Activated CD8-positive, alpha-beta memory T cell treated with anti-CD3 and anti-CD28 coated beads for 24 hours (primary cell): ENCODE measurements around the gene SEPTIN12.
A peak's percentile ranks its signal among the peaks of the same experiment; 100 is the strongest.
"Not testable (repeated sequence)": the region's sequence is repeated elsewhere in the genome, so short reads cannot be mapped to it uniquely, and the experiment has no call there.

Source experiments
- DNase-seq: peaks from one replicate; pipeline ENCODE4 v3.0.0-alpha.2; 2020

The SEPTIN12 gene

GRCh38 chr16:4802659-4803287 is 14.6 kb upstream of the SEPTIN12 start:
- peak; percentile 98 for DNase-seq

DNA sequence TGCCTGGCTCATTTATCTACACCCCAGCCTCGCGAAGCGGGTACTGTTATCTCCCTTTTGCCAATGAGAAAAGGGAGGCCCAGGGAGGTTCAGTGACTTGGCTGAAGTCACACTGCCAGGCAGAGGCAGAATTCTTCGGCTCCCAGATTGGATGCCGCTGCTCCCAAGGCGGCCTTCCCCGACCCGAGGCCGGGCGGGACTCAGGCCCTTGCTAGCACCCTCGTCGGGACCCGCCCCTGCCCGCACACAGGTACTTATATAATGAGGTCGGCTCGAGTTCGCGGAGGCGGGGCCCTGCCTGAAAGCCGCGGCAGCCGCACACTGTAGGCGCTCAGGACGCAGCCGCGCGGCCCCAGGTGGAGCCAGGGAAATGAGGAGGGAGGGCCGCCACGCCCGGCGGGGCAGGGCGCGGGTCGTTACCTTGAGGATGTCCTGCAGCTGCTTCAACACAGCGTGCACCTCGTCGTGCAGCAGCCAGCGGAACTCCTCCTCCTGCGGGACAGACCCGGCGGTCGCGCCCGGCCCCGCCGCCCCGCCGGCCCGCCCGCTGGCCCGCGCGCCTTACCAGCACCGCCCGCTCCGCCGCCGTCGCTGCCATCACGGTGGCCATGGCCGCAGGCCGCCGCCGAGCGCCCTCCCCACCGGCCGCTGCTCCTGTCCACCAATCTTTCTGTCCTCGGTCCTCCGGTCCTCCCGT is 14.0 kb upstream of the SEPTIN12 start, which contains the start of gene ROGDI:
Gene ROGDI (minus strand): TSS at position 672 of the 697 bp plus-strand sequence. CDS start 62 bp downstream, at position 610.
- peak; percentile 87 for DNase-seq

GRCh38 chr16:4801051-4801961 is 13.2 kb upstream of the SEPTIN12 start:
- no peak for DNase-seq

DNA sequence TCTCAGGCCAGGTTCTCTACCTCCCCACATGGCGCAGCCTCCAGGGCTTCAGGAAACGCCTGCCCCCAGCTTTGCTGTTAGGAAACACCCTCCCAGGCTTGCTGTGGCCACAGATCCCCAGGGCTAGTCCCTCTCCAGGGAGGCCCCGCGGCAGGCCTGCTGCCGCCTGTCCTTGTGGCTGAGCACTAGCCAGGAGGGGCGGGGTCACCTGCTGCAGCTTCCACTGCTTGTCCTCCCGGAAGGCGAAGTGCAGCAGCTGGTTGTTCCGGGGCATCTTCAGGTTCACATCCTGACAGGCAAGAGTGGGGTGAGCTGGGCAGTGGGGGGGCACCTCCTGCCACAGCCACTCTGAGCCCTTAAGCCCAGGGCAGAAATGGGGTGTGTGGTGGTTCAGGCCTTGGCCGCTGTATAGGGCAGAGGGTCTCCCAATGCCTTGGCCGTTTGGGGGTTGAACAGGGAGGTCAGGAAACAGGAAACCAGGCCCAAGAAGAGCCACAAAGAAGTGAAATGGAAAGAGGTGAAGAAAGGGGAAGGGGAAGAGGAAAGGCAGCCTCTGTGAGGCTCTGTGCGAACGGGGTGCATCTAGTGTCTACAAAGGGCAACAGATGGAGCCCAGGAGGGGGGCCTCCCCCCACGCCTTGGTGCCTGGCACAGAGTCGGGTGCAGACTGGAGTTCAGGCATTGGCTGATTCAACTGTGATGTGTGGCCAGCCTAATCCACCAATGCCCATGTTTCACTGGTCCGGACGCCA is 12.3 kb upstream of the SEPTIN12 start:
- no peak for DNase-seq

DNA sequence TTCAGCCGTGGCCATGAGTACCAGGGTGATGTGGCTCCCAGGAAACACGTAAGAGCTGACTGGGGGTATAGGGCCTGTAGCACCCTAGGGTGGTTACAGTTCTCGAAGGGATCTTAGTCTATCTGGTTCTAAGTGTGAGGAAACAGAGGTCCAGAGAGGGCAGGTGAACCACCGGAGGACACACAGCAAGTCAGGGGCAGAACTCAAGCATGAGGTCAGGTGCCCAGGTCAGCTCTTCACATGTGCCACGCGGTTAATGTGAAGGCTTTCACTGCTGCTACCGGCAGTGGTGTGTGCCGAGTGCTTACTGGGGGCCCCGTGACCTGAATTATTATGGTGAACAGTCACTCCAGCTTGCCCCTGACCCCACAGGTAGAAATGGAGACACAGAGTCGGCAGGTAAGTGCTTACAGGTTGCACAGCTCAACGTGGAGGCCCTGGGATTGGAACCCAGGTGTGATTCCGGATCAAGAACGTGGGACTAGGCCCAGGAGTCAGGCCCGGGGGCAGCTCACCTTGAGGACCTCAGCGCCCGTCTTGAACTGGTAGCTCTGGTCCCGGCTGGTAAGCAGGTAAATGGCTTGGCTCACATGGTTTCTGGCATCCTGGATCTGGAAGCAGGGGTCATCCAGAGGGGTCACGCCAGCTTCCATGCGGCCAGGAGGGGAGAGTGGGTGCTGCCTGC is 11.2 kb upstream of the SEPTIN12 start:
- no peak for DNase-seq

DNA sequence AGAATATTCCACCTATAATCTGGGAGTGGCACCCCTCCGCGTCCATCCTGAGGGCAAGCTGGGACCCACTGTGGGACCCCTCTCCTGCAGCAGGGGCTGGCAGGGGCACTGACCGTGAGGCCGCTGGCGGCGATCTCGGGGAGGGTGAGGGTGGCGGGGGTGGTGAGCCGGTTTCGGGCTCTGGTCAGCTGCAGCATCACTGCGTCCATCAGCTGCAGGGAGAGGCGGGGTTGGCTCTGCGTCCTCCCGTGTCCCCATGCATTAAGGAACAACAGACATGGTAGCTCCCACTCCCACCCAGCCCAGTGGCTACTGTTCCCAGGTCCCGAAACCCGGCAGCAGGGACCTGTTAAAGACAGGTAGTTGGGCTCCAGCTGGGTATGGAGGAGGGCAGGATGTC is 10.3 kb upstream of the SEPTIN12 start:
- DNase-seq: no peak

- DNase-seq: no peak
Measured at GRCh38 chr16:4797805-4798252, 9.7 kb upstream of the SEPTIN12 start.

DNA sequence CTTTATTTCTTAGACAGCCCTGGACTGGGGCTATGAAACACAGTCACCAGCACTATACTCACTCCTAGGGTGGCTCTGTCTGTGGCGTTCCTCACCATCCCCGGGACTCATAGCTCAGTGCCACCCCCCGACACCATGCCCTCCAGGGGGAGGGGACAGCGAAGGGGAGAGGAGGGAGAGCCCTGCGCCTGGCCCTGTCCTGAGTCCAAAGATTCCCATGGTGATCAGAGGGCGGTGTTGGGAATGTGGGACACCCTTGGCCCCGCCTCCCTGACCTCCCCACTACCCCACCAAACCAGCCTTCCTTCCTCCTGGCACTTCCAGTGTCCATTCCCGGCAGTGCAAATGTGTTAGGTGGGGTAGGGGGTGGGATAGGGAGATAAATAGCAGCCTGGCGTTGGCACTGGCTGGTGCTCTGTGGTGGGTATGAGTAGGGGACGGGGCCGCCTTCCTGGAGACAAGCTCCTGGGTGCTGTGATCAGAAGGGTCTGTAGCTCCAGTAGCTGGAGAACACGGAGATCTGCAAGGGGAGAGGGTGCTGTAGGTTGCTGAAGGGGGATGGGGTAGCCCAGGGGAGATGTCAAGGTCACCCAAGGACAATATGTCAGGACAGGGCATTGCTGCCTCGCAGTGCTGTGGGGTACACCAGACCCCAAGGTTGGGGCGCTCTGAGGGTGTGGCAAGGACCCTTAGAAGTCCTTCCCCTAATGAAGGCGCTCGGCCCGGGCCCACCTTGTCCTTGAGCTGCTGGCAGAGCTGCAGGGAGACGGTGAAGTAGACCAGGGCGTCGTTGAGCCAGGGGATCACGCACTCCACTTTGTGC is 9.0 kb upstream of the SEPTIN12 start:
- no peak for DNase-seq

- DNase-seq: no peak
Measured at GRCh38 chr16:4795828-4796572, 7.9 kb upstream of the SEPTIN12 start.

DNA sequence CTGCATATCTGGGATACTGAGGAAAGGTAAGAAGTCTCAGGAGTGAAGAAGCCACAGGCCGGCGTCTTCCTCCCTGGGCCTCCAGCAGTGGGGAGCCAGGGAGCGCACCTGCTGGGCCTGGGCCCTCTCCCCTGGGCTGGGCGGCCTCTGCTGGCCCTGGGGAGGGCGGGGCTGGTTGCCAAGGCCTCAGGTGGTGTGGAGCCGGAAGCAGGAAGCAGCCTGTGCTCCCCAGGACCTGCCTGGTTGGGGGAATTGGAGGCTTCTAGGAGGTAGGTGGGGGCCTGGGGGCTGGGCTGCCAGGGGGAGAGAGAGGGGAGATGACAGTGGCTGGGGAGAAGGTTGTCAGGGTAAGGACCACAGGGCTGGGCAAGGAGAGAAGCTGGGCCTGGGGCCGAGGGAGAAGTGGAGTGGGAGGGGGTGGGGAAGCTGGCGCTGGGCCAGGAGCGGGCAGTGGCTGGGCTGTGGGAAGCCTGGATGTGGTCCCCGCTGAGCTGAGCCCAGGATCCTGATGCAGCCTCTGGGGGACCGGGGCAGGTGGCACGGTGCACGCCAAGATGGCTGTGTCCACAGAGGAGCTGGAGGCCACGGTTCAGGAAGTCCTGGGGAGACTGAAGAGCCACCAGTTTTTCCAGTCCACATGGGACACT is 7.2 kb upstream of the SEPTIN12 start, which contains the start of gene SMIM22:
Gene SMIM22 (plus strand): TSS at position 189 of the 647 bp plus-strand sequence. CDS start 366 bp downstream, at position 555.
- no peak for DNase-seq

DNA sequence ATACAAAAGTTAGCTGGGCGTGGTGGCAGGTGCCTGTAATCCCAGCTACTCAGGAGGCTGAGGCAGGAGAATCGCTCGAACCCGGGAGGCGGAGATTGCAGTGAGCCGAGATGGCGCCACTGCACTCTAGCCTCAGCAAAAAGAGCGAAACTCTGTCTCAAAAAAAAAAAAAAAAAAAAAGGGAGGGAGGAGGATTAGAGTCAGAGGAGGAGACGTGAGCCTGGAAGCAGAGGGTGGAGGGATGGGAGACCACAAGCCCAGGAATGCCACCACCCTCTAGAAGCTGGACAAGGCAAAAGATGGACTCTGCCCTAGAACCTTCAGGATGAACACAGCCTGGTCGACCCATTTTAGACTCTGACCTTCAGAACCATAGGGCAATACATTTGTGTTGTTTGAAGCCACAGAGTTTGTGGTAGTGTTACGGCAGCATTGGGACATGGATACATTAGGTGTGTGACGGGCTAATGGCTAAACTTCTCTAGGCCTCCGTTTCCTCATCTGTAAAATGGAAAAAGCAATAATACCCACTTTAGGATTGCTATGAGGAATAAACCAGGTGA is 4.9 kb upstream of the SEPTIN12 start:
- no peak for DNase-seq

GRCh38 chr16:4790871-4791270 is 2.7 kb upstream of the SEPTIN12 start:
- DNase-seq: no peak

DNA sequence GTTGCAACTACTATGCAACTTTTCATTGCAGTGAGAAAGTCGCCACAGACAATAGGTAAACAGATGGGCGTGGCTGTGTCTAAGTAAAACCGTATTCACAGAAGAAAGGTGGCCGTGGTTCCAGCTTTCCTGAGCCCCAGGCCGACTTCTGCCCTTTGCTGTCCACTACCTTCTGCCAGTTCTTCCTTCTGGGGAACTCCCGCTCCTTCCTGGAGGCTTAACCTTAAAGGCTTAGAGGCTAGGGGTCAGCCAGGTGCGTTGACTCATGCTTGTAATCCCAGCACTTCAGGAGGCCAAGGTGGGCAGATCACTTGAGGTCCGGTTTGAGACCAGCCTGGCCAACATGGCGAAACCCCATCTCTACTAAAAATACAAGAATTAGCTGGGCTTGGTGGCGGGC is 2.1 kb upstream of the SEPTIN12 start:
- no peak for DNase-seq

DNA sequence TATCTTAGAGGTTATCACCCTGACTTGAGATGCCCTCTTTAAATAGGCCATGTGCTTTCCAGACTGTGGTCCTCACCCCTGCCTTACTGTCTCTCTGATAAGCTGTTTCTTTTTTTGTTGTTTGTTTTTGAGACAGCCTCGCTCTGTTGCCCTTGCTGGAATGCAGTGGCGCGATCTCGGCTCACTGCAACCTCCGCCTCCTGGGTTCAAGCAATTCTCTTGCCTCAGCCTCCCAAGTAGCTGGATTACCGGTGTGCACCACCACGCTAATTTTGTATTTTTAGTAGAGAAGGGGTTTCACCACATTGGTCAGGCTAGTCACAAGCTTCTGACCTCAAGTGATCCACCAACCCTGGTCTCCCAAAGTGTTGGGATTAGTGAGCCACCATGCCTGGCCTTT is 765 bp upstream of the SEPTIN12 start:
- no peak for DNase-seq

- DNase-seq: no peak
Measured at GRCh38 chr16:4788489-4788889, 344 bp upstream of the SEPTIN12 start.

- DNase-seq: no peak
Measured at GRCh38 chr16:4787068-4787467, 1.1 kb downstream of the SEPTIN12 start.

DNA sequence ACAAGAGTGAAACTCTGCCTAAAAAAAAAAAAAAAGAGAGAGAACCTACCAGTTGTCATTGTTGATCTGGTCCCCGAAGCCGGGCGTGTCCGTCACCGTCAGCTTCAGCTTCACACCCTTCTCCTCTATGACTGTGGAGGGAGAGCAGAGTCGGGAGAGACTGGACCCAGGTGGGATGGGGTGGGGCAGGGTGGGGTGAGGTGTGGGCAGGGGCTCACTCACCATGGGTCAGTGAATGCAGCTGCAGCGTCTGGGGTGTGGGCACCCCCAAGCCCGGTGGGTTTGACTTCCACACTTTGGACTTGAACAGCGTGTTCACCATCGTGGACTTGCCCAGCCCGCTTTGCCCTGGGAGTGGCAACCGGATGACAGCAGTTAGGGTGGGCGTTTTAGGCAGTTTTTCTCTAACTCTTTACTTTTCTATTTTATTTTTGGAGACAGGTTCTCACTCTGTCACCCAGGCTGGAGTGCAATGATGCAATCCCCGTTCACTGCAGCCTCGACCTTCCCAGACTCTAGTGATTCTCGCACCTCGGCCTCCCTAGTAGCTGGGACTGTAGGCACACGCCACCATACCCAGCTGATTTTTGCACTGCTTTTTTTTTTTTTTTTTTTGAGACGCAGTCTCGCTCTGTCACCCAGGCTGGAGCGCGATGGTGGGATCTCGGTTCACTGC is 2.2 kb downstream of the SEPTIN12 start:
- DNase-seq: no peak

- not testable (repeated sequence) for DNase-seq
Measured at GRCh38 chr16:4784444-4784987, 3.6 kb downstream of the SEPTIN12 start.

- DNase-seq: no peak
Measured at GRCh38 chr16:4783951-4784336, 4.2 kb downstream of the SEPTIN12 start.
